Activated gamma-delta T cell treated with anti-CD3 and anti-CD28 coated beads, Interleukin-2, amount 50 U/mL, for 16 hours (primary cell): ENCODE measurements around the gene ATP4A.
A peak's percentile ranks its signal among the peaks of the same experiment; 100 is the strongest.
"Not testable (repeated sequence)": the region's sequence is repeated elsewhere in the genome, so short reads cannot be mapped to it uniquely, and the experiment has no call there.

ENCODE experiments used
- DNase-seq: peaks from one replicate; pipeline ENCODE4 v3.0.0-alpha.2; 2020; ENCODE audit warnings: low read depth

ATP4A gene

DNA sequence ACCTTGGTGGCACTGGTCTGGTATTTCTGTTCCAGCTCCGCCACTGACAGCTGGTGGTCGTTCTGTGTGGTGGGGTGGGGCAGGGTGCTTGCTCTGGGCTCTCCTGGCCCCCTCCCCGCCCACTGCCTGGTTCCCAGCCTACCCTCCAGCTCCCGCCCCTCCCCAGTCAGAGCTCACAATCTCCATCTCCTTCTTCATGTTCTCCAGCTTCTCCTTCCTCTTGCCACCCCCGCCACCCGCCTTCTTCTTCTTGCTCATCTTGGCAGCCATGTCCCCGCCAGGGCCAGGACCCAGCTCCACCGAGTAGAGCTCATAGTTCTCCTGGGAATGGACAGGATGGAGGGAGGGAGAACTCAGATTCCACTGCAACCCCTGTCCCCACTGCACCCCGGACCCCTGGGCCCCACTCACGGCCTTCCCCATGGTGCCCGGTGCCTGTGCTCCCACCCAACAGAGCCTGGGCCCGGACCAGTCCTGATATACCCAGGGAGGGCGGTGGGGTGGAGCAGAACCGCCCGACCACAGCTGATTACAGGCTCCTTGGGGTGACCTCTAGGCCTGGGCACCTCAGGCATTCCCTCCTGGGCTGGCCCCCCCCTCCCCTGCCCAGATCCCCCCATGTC lies at the start of gene ATP4A:
TSS of gene ATP4A (minus strand) at position 452 of the 623 bp plus-strand sequence. CDS start at position 423, 29 bp downstream.
- no peak for DNase-seq

DNA sequence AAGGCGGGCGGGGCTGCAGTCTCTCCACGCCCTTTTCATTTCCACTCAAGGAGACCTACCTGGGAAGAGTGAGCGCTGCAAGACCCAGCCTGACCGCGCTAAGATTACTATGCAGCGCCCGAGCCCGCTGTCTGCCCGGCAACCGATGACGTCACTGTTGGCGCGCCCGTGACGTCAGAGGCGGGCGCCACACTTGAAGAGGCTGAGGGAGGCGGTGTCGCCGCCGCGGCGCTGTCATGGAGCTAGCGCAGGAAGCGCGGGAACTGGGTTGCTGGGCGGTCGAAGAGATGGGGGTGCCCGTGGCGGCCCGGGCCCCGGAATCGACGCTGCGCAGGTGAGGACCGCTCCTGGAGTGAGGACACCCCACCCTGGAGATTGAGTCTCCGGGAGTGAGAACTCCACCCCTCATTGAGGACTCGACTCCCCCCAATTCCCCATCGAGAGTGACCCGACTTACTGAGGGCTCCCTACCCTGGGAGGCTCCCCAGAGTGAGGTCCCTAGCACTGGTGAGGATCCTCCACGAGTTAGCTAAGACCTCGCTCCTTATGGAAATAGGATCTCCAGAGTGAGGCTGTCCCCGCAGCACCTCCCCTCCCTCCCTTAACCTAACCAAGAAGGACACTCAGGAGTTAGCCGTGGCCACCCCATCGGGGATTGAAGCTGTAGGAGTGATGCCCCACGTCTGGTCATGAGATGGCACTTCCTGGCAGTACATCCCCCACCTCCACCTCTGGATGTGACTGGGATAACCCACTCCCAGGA lies 49.3 kb upstream of the ATP4A start, which contains the start of gene HAUS5:
TSS of gene HAUS5 (plus strand) at position 177 of the 763 bp plus-strand sequence. CDS start at position 237, 60 bp downstream.
- peak; percentile 94 for DNase-seq

DNA sequence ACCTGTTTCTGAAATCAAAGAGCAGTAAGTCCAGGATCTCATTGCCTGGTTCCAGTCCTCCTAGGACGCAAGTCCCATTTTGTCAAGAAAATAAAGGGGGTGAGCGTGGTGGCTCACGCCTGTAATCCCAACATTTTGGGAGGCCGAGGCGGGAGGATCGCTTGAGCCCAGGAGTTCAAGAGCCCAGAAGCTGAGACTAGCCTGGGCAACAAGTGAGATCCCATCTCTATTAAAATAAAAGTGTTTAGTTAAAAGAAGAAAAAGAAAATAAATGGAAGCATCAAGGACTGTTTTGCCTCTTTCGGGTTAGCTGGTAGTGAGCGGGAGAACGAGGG lies 48.7 kb upstream of the ATP4A start:
- no peak for DNase-seq

DNA sequence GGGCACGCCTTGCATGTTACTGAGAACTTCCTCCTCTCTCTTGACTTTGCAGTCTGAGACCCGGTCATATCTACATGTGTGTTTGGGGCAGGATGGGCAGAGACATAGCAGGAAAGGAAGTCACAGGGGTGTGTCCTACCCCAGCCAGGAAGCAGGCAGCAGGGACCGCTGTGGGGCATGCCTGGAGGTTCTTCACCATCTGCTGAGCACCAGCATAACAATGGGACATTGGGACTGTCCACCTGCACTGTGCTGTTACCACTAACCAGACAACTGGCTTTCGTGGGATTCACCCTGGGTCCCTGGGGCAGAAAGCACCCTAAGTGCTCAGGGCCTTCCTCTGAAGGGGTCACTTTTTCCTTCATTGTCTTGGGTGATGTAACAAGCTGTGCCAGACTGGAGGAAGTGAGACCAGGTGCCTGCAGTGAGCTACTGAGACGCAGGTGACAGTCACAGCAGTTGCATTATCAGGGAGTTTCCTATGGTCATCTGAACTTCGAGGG lies 46.4 kb upstream of the ATP4A start:
- DNase-seq = no peak

DNA sequence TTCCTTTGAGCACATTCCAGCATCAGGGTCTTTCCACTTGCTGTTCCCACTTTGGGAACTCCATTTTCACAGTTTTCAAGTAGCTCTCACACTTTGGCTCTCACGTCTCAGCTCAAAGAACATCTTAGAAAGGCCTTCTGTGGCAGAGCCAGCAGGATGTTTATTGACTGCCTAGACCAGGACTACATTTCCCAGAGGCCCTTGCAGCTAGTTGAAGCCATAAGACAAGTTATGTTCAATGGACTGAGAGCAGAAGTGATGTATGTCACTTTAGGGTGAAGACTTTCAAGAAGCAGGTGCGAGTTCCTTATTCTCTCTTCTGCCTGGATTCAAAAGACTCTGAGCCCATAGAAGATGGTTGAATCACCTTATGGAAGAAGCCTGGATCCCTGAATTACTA lies 44.8 kb upstream of the ATP4A start:
- DNase-seq = no peak

DNA sequence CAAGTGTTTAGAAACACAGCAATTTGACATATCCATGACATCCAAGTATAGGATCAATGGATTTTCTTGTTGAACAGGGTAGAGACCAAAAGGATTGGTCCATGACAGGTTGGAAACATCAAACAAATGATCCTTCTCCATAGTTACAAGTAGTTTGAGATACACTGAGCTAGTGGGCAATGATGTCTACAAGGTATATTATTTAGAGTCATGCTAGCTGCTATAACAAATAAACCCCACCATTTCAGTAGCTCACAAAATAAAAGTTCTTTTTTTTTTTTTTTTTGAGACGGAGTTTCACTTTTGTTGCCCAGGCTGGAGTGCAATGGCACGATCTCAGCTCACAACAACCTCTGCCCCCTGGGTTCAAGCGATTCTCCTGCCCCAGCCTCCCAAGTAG lies 44.2 kb upstream of the ATP4A start:
- DNase-seq = no peak

DNA sequence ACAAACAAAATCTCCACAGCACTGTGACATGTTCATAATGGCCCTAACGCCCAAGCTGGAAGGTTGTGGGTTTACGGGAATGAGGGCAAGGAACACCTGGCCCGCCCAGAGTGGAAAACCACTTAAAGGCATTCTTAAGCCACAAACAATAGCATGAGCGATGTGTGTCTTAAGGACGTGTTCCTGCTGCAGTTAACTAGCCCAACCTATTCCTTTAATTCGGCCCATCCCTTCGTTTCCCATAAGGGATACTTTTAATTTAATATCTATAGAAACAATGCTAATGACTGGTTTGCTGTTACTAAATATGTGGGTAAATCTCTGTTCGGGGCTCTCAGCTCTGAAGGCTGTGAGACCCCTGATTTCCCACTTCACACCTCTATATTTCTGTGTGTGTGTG lies 43.7 kb upstream of the ATP4A start:
- not testable (repeated sequence) for DNase-seq

DNA sequence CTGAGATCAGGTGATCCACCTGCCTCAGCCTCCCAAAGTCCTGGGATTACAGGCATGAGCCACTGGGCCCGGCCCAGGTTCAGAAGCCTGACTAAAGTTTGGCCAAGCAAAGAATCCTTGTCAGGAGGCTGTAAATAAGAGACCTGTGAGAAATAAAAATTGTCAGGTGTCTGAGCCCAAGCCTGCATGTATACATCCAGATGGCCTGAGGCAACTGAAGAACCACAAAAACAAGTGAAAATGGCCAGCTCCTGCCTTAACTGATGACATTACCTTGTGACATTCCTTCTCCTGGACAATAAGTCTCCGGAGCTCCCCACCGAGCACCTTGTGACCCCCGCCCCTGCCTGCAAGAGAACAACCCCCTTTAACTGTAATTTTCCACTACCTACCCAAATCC lies 41.0 kb upstream of the ATP4A start:
- not testable (repeated sequence) for DNase-seq

DNA sequence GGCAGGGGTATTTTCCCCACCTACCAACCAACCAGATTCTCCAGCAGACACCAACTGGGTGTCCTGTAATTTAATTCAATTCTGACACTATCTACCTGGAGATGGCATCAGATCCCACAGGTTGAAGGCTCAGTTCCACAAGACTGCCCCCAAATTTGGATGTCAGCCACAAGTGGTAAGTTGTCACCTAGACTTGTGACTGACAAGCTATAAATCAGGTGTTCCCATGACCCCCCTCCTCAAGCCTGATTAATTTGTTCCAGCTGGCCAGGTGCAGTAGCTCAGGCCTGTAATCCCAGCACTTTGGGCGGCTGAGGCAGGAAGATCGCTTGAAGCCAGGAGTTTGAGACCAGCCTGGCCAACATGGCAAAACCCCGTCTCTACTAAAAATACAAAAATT lies 38.5 kb upstream of the ATP4A start:
- DNase-seq = no peak

DNA sequence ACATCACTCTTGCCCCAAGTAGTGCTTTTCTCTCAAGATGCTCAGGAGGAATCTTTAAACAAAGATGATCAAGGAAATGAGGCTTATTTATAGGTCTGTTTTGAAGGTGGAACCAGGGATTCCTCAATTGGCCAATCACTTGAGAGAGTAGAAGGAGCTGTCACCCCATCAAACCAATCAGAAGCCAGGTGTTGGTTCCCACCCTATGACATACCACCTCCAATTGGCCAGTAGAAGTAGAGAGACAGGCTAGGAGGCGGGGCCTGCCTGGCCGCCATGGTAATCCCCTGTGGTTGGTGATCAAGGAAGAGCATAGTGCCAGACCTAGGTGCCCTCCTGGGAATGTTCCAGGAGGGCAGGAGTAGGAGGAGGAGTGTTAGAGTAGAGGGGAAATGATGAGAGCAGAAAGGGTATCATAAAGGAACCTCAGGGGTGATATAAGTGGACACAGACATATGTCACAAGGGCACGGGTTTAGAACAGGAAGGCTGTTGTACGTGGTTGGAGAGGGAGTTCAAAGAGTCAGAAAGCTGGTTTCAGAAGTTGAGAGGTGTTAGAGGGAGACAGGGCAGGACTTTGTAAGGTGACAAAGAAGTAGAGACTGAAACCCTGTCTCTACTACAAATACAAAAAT lies 33.0 kb upstream of the ATP4A start:
- no peak for DNase-seq

DNA sequence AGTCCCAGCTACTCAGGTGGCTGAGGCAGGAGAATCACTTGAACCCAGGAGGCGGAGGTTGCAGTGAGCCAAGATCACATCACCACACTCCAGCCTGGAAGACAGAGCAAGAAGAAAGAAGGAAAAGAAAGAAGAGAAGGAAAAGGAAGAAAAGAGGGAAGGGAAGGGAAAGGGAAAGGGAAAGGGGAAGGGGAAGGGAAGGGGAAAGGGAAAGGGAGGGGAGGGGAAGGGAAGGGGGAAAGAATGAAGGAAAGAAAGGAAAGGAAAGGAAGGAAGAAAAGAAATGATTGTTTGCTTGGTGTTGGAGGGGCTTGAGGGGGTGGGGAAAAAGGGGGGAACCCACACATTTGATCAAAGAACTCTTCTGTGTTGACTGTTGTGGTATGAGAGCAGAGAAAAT lies 32.5 kb upstream of the ATP4A start:
- no peak for DNase-seq

DNA sequence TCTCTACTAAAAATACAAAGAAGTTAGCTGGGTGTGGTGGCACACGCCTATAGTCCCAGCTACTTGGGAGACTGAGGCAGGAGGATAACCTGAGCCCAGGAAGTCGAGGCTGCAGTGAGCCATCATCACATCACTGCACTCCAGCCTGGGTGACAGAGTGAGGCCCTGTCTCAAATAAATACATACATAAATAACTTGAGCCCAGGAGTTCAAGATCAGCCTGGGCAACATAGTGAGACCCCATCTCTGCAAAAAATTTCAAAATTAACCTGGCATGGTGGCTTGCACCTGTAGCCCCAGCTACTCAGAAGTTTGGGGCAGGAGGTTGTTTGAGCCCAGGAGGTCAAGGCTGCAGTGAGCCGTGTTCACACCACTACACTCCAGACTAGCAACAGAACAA lies 31.6 kb upstream of the ATP4A start:
- DNase-seq = not testable (repeated sequence)

DNA sequence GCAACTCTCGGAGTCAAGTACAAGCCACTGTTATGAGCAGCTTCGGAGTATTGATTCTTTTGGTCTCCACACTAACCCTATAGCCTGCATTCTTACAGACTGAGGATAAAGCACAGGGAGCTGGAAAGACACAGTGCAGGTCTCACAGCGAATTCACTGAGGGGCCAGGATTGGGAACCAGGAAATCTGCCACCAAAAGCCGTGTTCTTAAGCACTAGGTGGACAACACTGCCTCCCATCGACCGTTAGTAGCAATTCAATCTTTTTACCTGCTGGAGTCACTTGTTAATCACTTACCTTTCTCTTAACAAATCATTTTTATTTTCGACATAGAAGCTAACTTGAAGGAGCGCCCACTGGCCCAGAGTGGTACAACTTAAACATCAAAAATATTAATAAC lies 28.8 kb upstream of the ATP4A start:
- DNase-seq = no peak

DNA sequence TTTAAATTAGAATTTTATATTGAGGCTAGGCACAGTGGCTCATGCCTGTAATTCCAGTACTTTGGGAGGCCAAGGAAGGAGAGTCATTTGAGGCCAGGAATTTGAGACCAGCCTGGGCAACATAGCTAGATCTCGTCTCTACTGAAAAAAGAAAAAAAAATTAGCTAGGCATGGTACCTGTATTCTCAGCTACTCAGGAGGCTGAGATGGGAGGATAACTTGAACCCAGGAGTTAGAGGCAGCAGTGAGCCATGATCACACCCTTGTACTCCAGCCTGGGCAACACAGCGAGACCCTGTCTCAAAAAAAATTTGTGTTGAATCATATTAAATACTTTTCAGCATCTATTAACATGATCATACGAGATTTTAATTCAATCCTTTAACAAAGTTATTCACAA lies 27.4 kb upstream of the ATP4A start:
- DNase-seq = no peak

DNA sequence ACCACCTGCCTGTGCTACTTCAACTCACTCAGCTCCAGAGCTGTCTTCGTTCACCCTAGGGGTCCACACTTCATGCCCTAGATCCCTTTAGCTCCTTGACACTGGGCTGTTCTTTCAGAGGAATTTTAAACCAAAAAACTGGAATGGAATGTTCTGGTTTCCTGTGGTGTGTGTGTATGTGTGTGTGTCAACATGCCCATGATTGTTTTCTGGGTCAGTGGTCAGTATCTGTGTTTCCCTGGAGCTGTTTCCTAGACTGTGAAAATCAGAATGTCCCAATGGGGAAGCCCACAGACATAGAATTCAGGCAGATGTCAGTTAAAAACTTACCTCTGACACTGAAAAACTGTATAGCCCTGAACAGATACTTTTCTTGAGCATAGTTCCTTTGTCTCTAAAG lies 23.9 kb upstream of the ATP4A start:
- no peak for DNase-seq

DNA sequence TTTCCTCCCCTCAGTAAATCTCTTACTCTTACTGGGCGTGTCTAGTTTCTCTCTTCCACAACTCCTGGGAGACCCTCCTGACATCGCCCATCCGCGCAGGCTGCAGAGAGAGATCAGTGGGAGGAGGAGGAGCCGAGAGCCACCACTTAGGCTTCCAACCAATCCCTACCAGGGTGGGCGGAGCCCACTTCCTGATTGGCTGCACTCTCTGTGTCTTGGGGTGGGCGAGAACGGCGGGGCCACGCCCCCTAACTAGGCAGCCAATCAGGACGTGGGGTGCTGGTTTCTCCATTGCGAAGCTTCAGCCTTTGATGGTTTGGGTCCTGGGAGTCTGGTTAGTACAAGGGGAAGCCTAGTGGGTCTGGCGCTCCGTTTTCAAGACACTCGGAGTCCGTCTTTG lies 22.4 kb upstream of the ATP4A start, which contains the start of gene PMIS2:
TSS of gene PMIS2 (plus strand) at position 326 of the 400 bp plus-strand sequence. CDS start 87 bp downstream, outside the sequence.
- no peak for DNase-seq

DNA sequence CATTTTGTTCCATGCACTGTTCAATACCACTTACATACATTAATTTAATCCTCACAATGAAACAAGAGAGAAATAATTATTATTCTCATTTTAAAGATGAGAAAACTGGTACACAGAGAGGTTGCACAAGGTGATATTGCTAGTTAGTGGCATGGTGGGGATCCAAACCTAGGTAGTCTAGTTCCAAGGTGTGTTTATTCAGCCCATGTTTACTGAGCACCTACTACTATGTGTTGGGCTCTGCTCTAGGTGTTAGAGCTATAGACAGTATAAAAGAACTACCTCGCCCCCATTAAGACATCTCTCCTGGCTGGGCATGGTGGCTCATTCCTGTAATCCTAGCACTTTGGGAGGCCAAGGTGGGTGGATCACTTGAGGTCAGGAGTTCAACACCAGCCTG lies 19.3 kb upstream of the ATP4A start:
- no peak for DNase-seq

DNA sequence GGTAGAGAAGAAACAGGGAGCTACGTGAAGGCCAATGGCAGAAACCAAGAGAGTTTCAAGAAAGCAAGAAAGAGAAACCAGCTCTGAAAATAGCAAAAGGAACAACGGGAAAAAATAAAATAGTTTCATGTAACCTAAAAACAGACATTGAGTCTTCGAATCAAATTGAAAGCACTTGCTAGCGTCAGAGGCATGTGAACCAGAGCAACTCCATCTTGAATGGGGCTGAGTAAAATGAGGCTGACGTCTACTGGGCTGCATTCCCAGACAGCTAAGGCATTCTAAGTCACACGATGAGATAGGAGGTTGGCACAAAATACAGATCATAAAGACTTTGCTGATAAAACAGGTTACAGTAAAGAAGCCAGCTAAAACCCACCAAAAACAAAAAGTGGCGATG lies 15.2 kb upstream of the ATP4A start:
- DNase-seq = no peak

DNA sequence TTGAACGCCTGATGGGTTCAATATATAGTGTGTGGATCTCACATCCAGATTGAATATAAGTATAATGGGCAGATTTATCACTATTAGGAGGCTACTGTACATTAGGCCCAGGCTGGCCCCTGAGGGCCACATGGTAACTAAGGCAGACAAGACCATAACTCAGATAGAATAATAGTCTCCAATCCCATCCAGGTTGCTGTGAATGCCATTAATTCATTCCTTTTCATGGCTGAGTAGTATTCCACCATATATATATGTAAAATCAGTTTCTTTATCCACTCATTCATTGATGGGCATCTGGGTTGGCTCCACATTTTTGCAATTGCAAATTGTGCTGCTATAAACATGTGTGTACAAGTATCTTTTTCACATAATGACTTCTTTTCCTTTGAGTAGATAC lies 14.5 kb upstream of the ATP4A start:
- DNase-seq = no peak

DNA sequence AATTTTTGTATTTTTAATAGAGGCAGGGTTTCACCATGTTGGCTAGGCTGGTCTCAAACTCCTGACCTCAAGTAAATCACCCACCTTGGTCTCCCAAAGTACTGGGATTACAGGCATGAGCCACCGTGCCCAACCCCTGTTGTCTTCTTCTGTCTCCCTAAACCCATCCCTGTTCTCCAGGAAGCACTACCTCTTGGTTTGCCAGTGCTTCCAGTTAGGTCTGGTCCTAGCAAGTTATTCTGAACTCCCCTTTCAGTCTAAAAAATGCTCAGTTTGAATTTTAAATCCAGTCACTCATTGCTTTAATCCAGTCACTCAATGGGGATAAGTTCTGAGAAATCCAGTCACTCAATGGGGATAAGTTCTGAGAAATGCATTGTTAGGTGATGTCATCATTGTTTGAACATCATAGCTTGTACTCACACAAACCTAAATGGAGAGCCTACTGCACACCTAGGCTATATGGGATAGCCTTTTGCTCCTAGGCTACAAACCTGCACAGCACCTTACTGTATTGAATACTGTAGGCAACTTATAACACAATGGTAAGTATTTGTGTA lies 8.0 kb upstream of the ATP4A start:
- DNase-seq = no peak

DNA sequence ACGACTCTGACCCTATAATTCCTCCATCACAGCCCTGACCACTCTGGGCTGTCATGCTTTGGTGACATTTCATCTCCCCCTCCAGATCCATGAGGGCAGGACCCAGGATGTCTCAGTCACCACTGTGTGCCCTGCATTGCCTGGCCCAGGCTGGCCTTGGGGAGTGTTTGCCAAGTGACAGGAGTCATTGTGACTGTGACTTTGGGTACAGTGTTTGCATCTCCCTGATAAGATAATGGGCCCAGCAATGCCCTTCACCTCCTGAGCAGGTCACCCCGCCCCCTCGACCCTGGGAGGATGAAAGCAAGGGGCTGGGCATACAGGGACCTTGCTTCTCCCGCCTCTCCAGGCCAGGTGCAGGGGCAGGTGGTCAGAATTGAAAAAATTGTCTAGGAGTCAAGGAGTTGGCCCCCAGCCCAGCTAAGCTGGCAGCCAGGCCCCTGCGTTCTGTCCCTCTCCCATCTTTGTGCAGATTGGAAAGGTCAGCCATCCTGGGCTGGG lies 5.9 kb upstream of the ATP4A start:
- no peak for DNase-seq

DNA sequence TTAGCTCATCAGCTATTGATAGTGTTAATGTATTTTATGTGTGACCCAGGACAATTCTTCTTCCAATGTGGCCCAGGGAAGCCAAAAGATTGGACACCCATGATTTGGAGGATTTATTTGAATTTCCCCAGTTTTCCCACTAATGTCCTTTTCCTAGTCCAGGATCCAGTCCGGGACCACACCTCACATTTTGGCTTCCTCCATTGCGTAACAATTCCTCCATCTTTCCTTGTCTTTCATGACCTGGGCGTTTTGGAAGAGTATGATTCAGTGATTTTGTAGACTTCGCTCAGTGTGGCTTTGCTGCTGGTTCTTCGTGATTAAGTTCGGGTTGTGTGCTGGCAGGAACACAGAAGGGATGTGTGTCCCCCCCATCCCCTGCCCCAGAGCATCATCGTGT lies 3.3 kb upstream of the ATP4A start:
- DNase-seq = no peak
